ENCODE data around the gene ERC2.

The ERC2 gene

GRCh38 chr3:55978953-55979352, 489.3 kb downstream of the ERC2 start:
- Histone ChIP-seq H4K20me1 (ENCODE audit: low read depth, low read length) (no peaks in the 10 kb centered on the region), H3F3A (ENCODE audit: insufficient read depth) (no peaks in the 10 kb centered on the region), H3K27ac (ENCODE audit: low read depth, low read length) (no peak overlapping the region), H3K9me2 (replicated peaks; ENCODE audit: insufficient read depth, low read length) (no peaks in the 10 kb centered on the region), H3K4me3 (ENCODE audit: insufficient read depth, low read length, poor library complexity, severe bottlenecking) (no peak overlapping the region), H3K36me3 (ENCODE audit: low read length) (no peaks in the 10 kb centered on the region), H3K27me3 (ENCODE audit: low read length) (no peaks in the 10 kb centered on the region), H3K4me2 (ENCODE audit: low read depth, low read length, poor library complexity, severe bottlenecking) (no peak overlapping the region), H2AFZ (ENCODE audit: low read depth, low read length, severe bottlenecking) (no peak overlapping the region), H3K79me2 (ENCODE audit: insufficient read depth, low read length) (no peaks in the 10 kb centered on the region), H3K9me3 (ENCODE audit: insufficient read depth, low read length) (no peaks in the 10 kb centered on the region), H3K9ac (ENCODE audit: low read length) (no peak overlapping the region)
- TF ChIP-seq EZH2phosphoT487 (conservative IDR thresholded peaks at IDR 0.05; ENCODE audit: low read length) = no peak
- TF ChIP-seq, protein P1, sequence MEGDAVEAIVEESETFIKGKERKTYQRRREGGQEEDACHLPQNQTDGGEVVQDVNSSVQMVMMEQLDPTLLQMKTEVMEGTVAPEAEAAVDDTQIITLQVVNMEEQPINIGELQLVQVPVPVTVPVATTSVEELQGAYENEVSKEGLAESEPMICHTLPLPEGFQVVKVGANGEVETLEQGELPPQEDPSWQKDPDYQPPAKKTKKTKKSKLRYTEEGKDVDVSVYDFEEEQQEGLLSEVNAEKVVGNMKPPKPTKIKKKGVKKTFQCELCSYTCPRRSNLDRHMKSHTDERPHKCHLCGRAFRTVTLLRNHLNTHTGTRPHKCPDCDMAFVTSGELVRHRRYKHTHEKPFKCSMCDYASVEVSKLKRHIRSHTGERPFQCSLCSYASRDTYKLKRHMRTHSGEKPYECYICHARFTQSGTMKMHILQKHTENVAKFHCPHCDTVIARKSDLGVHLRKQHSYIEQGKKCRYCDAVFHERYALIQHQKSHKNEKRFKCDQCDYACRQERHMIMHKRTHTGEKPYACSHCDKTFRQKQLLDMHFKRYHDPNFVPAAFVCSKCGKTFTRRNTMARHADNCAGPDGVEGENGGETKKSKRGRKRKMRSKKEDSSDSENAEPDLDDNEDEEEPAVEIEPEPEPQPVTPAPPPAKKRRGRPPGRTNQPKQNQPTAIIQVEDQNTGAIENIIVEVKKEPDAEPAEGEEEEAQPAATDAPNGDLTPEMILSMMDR (IDR thresholded peaks at IDR 0.05; ENCODE audit: insufficient read depth, low read length, poor library complexity, severe bottlenecking) = no peak

- Histone ChIP-seq H3K9me3 (ENCODE audit: insufficient read depth, low read length) (no peaks in the 10 kb centered on the region), H3K4me3 (ENCODE audit: insufficient read depth, low read length, poor library complexity, severe bottlenecking) (no peak overlapping the region), H3K4me2 (ENCODE audit: low read depth, low read length, poor library complexity, severe bottlenecking) (no peak overlapping the region), H3K9ac (ENCODE audit: low read length) (no peak overlapping the region), H3K36me3 (ENCODE audit: low read length) (no peaks in the 10 kb centered on the region), H3K27ac (ENCODE audit: low read depth, low read length) (no peak overlapping the region), H3K9me2 (replicated peaks; ENCODE audit: insufficient read depth, low read length) (no peaks in the 10 kb centered on the region), H3K79me2 (ENCODE audit: insufficient read depth, low read length) (no peaks in the 10 kb centered on the region), H3K27me3 (ENCODE audit: low read length) (no peaks in the 10 kb centered on the region; the same call in 1 of the 2 replicates), H2AFZ (ENCODE audit: low read depth, low read length, severe bottlenecking) (no peak overlapping the region), H3F3A (ENCODE audit: insufficient read depth) (no peaks in the 10 kb centered on the region), H4K20me1 (ENCODE audit: low read depth, low read length) (no peaks in the 10 kb centered on the region)
- TF ChIP-seq, protein P1 (IDR thresholded peaks at IDR 0.05; ENCODE audit: insufficient read depth, low read length, poor library complexity, severe bottlenecking) = no peak
- TF ChIP-seq EZH2phosphoT487 (conservative IDR thresholded peaks at IDR 0.05; ENCODE audit: low read length) = no peak
These were observed 493.7 kb downstream of the ERC2 start for GRCh38 chr3:55974421-55975165.

DNA sequence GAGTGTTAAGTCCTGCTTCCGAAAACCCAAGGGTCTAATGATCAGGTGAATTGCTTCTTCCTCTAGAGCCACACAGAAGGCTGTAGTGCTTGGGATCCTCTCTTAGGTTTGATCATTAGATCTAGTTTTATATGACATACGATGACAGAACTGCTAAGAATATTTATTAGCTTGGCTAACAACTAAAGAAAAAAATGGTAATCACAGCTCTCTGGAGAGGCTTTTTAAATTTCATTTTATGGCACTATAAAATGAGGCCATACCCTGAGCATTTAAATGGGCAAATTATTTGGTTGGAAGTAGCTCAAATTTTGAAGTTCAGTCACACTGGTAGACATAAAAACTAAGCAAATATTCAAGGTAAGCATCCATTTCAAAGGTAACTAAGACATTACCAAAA, 498.6 kb downstream of the ERC2 start:
- H3K27me3 ChIP-seq (ENCODE audit: low read length) = no peaks in the 10 kb centered on the region; the same call in 1 of the 2 replicates
- no peak overlapping the region for H3K9ac ChIP-seq (ENCODE audit: low read length)
- H3K4me2 ChIP-seq (ENCODE audit: low read depth, low read length, poor library complexity, severe bottlenecking) = no peak overlapping the region

More for the DNA sequence above, 498.6 kb downstream of the ERC2 start:
- H4K20me1 ChIP-seq (ENCODE audit: low read depth, low read length) = no peaks in the 10 kb centered on the region
- TF ChIP-seq EZH2phosphoT487 (conservative IDR thresholded peaks at IDR 0.05; ENCODE audit: low read length) = no peak
- TF ChIP-seq, protein P1 (IDR thresholded peaks at IDR 0.05; ENCODE audit: insufficient read depth, low read length, poor library complexity, severe bottlenecking) = no peak
- H2AFZ ChIP-seq (ENCODE audit: low read depth, low read length, severe bottlenecking) = no peak overlapping the region
- no peaks in the 10 kb centered on the region for H3F3A ChIP-seq (ENCODE audit: insufficient read depth)
- H3K4me3 ChIP-seq (ENCODE audit: insufficient read depth, low read length, poor library complexity, severe bottlenecking) = no peak overlapping the region
- no peak overlapping the region for H3K27ac ChIP-seq (ENCODE audit: low read depth, low read length)
- no peaks in the 10 kb centered on the region for H3K79me2 ChIP-seq (ENCODE audit: insufficient read depth, low read length)
- no peaks in the 10 kb centered on the region for H3K9me2 ChIP-seq (replicated peaks; ENCODE audit: insufficient read depth, low read length)
- no peaks in the 10 kb centered on the region for H3K9me3 ChIP-seq (ENCODE audit: insufficient read depth, low read length)
- H3K36me3 ChIP-seq (ENCODE audit: low read length) = no peaks in the 10 kb centered on the region

Data from SU-DHL-6 (cell line).